Liver (tissue), 9 donors: ENCODE results near the gene SULT1A3. TPM values are rescaled to one million over a fixed set of nuclear protein-coding genes. Genes with fewer than 3 reads are reported as not detected.
"Not testable (repeated sequence)": the region's sequence is repeated elsewhere in the genome, so short reads cannot be mapped to it uniquely, and the experiment has no call there.

Experiments
- DNase-seq: peaks from one replicate; pipeline ENCODE4 v3.0.0-alpha.2; 2017; ENCODE audit warnings: low spot score
- H3K27ac ChIP-seq, 2 donors: one replicate each; pipeline ENCODE4 v1.7.0; 2013; ENCODE audit warnings: inconsistent platforms in 2 of 2, low read length in 2 of 2, control low read depth in 1 of 2, low read depth in 1 of 2, mild to moderate bottlenecking in 1 of 2
- H3K27me3 ChIP-seq, 4 donors: one replicate each; pipeline versions ENCODE4 v1.6.1 to v1.7.0; 2013; ENCODE audit warnings: low read length in 3 of 4, inconsistent platforms in 1 of 4, mild to moderate bottlenecking in 1 of 4, moderate library complexity in 1 of 4; ENCODE audit not compliant: control insufficient read depth in 4 of 4, insufficient read depth in 4 of 4
- H3K36me3 ChIP-seq, 4 donors: one replicate each; pipeline versions ENCODE4 v1.6.1 to v1.7.0; 2013; ENCODE audit warnings: low read length in 3 of 4, mild to moderate bottlenecking in 3 of 4, low read depth in 1 of 4, moderate library complexity in 1 of 4; ENCODE audit not compliant: control insufficient read depth in 4 of 4, insufficient read depth in 3 of 4
- H3K4me1 ChIP-seq, 4 donors: one replicate each; pipeline versions ENCODE4 v1.6.1 to v1.7.0; 2013; ENCODE audit warnings: low read length in 3 of 4, mild to moderate bottlenecking in 3 of 4, moderate library complexity in 1 of 4; ENCODE audit not compliant: control insufficient read depth in 4 of 4, insufficient read depth in 4 of 4
- H3K4me3 ChIP-seq, 3 donors: one replicate each; pipeline versions ENCODE4 v1.6.1 to v1.7.0; 2013; ENCODE audit warnings: low read length in 3 of 3, control low read depth in 1 of 3, low read depth in 1 of 3, mild to moderate bottlenecking in 1 of 3
- H3K9ac ChIP-seq, 2 donors: one replicate each; pipeline ENCODE4 v1.7.0; 2013; ENCODE audit warnings: low read length in 2 of 2, mild to moderate bottlenecking in 2 of 2, moderate library complexity in 2 of 2, control low read depth in 1 of 2, low read depth in 1 of 2
- H3K9me3 ChIP-seq, 4 donors: one replicate each; pipeline versions ENCODE4 v1.6.1 to v1.7.0; 2013; ENCODE audit warnings: low read length in 3 of 4; ENCODE audit not compliant: control insufficient read depth in 4 of 4
- ATF3 ChIP-seq: IDR thresholded peaks from 2 replicates; pipeline ENCODE4 v1.6.1; 2016; ENCODE audit warnings: antibody characterized with exemption
- CTCF ChIP-seq: fragments of 150-350 bp; IDR thresholded peaks from 2 replicates; pipeline ENCODE4 v1.5.1; 2017; ENCODE audit warnings: improper control_type of control experiment, low read depth, low read length; ENCODE audit not compliant: missing input control
- EGR1 ChIP-seq, 2 donors: IDR thresholded peaks; 2 replicates each; pipeline ENCODE4 v1.6.1; 2016 to 2018; ENCODE audit warnings: antibody characterized with exemption in 2 of 2, low read depth in 2 of 2
- FOXA1 ChIP-seq: IDR thresholded peaks from 2 replicates; pipeline ENCODE4 v1.6.1; 2016; ENCODE audit warnings: antibody characterized with exemption
- GABPA ChIP-seq, 2 donors: IDR thresholded peaks in 1 of 2; conservative IDR thresholded peaks in 1 of 2; 2 replicates each; pipeline ENCODE4 v1.6.1; 2016; ENCODE audit warnings: antibody characterized with exemption in 2 of 2, mild to moderate bottlenecking in 1 of 2, moderate library complexity in 1 of 2
- HNF4A ChIP-seq, 2 donors: conservative IDR thresholded peaks; 2 replicates each; pipeline ENCODE4 v1.6.1; 2016; ENCODE audit warnings: antibody characterized with exemption in 2 of 2, mild to moderate bottlenecking in 2 of 2
- HNF4G ChIP-seq: IDR thresholded peaks from 2 replicates; pipeline ENCODE4 v1.6.1; 2016; ENCODE audit warnings: antibody characterized with exemption
- JUND ChIP-seq, 2 donors: IDR thresholded peaks; 2 replicates each; pipeline ENCODE4 v1.6.1; 2016; ENCODE audit warnings: antibody characterized with exemption in 2 of 2
- MAX ChIP-seq: IDR thresholded peaks from 2 replicates; pipeline ENCODE4 v1.6.1; 2016; ENCODE audit warnings: antibody characterized with exemption
- NR2F2 ChIP-seq: IDR thresholded peaks from 2 replicates; pipeline ENCODE4 v1.6.1; 2016; ENCODE audit warnings: antibody characterized with exemption
- RAD21 ChIP-seq, 2 donors: IDR thresholded peaks; 2 replicates each; pipeline ENCODE4 v1.6.1; 2016; ENCODE audit warnings: antibody characterized with exemption in 2 of 2, mild to moderate bottlenecking in 2 of 2
- RXRA ChIP-seq, 2 donors: IDR thresholded peaks; 2 replicates each; pipeline ENCODE4 v1.6.1; 2017 to 2018; ENCODE audit warnings: antibody characterized with exemption in 2 of 2, mild to moderate bottlenecking in 1 of 2
- SP1 ChIP-seq: IDR thresholded peaks from 2 replicates; pipeline ENCODE4 v1.6.1; 2018; ENCODE audit warnings: antibody characterized with exemption, mild to moderate bottlenecking
- TAF1 ChIP-seq: conservative IDR thresholded peaks from 2 replicates; pipeline ENCODE4 v1.6.1; 2016; ENCODE audit warnings: antibody characterized with exemption, mild to moderate bottlenecking
- WGBS: extraction: QIAGEN DNeasy Blood & Tissue Kit; methylation state at CpG from one replicate; pipeline ENCODE4 v1.1.7; 2013; 5-methylcytosine and 5-hydroxymethylcytosine counted together
- polyA plus RNA-seq, 2 donors: library from polyadenylated mRNA; stranded (reverse) in 1 of 2; unstranded in 1 of 2; fragments of 200-250 nt in 1 of 2; fragments of >200 nt in 1 of 2; fragmentation: Nextera tagmentation in 1 of 2; extraction: Ambion mirVana in 1 of 2; gene quantifications; one replicate each; pipeline versions ENCODE4 v1.2.1 to v1.2.3, GENCODE V29; 2013 to 2015
- total RNA-seq, 2 donors: library from RNA; depleted of rRNA; stranded (reverse); fragments of >200 nt; gene quantifications; one replicate each; pipeline ENCODE4 v1.2.3, GENCODE V29; 2014
- donor health status: healthy.
- donor health status: healthy.
- donor health status: healthy.
- donor health status: healthy.
- donor health status: healthy.

The SULT1A3 gene
- total and polyA plus RNA-seq, 4 donors = 2.8 to 13.8 (median 11.0) TPM

DNA sequence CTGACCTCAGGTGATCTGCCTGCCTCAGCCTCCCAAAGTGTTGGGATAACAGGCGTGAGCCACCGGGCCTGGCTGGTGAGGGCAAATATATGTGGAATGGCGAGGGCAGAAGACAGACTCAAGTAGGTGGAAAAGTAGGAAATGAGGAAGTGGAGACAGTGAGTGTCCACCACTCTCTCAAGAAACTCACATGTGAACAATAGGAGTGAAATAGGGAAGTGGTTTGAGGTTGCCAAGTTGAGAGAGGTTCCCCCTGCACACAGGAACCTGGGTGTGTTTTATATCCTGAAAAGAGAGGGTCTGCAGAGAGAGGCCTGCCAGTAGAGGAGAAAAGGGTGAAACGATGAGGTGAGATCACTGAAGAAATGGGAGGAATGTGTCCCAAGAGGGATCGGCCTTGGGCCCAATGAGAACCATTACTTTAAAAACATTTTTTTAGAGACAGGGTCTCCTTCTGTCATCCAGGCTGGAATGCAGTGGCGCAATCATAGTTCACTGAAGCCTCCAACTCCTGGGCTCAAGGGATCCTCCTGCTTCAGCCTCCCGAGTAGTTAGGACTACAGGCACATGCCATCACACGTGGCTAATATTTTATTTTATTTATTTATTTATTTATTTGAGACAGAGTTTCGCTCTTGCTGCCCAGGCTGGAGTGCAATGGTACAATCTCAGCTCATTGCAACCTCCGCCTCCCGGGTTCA lies 32.7 kb upstream of the SULT1A3 start:
- TF ChIP-seq EGR1 (IDR thresholded peaks at IDR 0.05; ENCODE audit: low read depth in 2 of 2) (no peak), TAF1 (no peak)
- no peak for DNase-seq
- no peak overlapping the region for H3K9ac ChIP-seq
- no peak overlapping the region for H3K4me3 ChIP-seq
- no peaks in the 10 kb centered on the region for H3K4me1 ChIP-seq
- no peaks in the 10 kb centered on the region for H3K9me3 ChIP-seq
- H3K36me3 ChIP-seq = no peaks in the 10 kb centered on the region
- WGBS = 88% methylated on average over 11 of the region's 11 CpGs
- H3K27ac ChIP-seq = no peak overlapping the region
- no peaks in the 10 kb centered on the region for H3K27me3 ChIP-seq

GRCh38 chr16:30168746-30169145 lies 30.3 kb upstream of the SULT1A3 start:
- not testable (repeated sequence) for H3K36me3 ChIP-seq, H3K4me1 ChIP-seq, DNase-seq, H3K27me3 ChIP-seq, H3K9me3 ChIP-seq, H3K9ac ChIP-seq, H3K4me3 ChIP-seq, H3K27ac ChIP-seq
- 93% methylated on average over 16 of the region's 29 CpGs for WGBS

GRCh38 chr16:30169416-30169815 lies 29.6 kb upstream of the SULT1A3 start:
- H3K4me1 ChIP-seq, H3K9me3 ChIP-seq, H3K27me3 ChIP-seq, DNase-seq, H3K36me3 ChIP-seq, H3K4me3 ChIP-seq, H3K9ac ChIP-seq, H3K27ac ChIP-seq: not testable (repeated sequence)
- WGBS = 96% methylated on average over 32 of the region's 38 CpGs

- H3K27ac ChIP-seq, H3K36me3 ChIP-seq, H3K9me3 ChIP-seq, H3K9ac ChIP-seq, DNase-seq, H3K4me3 ChIP-seq, H3K27me3 ChIP-seq, H3K4me1 ChIP-seq: not testable (repeated sequence)
- 82% methylated on average over 22 of the region's 31 CpGs for WGBS
Observed at GRCh38 chr16:30170145-30170544, 28.9 kb upstream of the SULT1A3 start.

DNA sequence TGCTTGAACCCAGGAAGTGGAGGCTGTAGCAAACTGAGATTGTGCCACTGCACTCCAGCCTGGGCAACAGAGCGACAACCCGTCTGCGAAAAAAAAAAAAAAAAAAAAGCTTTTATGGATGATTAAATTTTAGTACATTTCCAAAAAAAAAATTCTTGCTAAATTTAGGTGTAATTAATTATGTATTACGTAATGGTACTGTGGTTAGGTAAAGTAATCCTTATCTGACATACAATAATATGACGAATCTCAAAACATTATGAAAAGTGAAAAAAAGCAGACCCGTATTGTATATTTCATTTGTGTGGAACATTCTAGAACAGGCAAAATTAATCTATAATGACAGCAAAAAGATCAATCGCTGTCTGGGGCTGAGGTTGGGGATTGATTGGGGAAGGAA lies 26.0 kb upstream of the SULT1A3 start:
- H3K4me1 ChIP-seq = no peaks in the 10 kb centered on the region
- 92% methylated on average over 7 of the region's 7 CpGs for WGBS
- no peaks in the 10 kb centered on the region for H3K36me3 ChIP-seq
- H3K4me3 ChIP-seq = no peak overlapping the region
- no peak overlapping the region for H3K27ac ChIP-seq
- DNase-seq = no peak
- no peak overlapping the region for H3K9ac ChIP-seq
- no peaks in the 10 kb centered on the region for H3K27me3 ChIP-seq
- H3K9me3 ChIP-seq = no peaks in the 10 kb centered on the region
- TF ChIP-seq JUND (IDR thresholded peaks at IDR 0.05) (no peak), RXRA (IDR thresholded peaks at IDR 0.05) (no peak), SP1 (no peak), ATF3 (no peak), CTCF (no peak), HNF4A (conservative IDR thresholded peaks at IDR 0.05) (no peak), FOXA1 (no peak), GABPA (IDR thresholded peaks at IDR 0.05 in 1 of 2, conservative IDR thresholded peaks at IDR 0.05 in 1 of 2) (no peak), RAD21 (IDR thresholded peaks at IDR 0.05) (no peak), MAX (no peak), HNF4G (no peak), NR2F2 (no peak)

DNA sequence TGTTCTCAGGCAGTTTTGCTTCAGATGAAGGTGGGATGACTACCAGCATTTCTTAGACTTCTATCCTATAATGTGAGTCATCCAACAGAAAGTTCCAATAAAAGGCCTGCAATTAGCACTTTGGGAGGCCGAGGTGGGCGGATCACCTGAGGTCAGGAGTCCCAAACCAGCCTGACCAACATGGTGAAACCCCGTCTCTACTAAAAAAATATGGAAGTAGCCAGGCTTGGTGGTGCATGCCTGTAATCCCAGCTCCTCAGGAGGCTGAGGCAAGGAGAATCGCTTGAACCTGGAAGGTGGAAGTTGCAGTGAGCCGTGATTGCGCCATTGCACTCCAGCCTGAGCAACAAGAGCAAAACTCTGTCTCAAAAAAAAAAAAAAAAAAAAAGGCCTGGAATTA lies 22.2 kb upstream of the SULT1A3 start:
- DNase-seq, H3K4me3 ChIP-seq, H3K9ac ChIP-seq, H3K27ac ChIP-seq, H3K4me1 ChIP-seq, H3K27me3 ChIP-seq, H3K9me3 ChIP-seq, H3K36me3 ChIP-seq: not testable (repeated sequence)
- WGBS = 86% methylated on average over 6 of the region's 6 CpGs
